Transverse colon (tissue), 4 donors: ENCODE results near the gene NUTM2E.
"Not testable (repeated sequence)": the region's sequence is repeated elsewhere in the genome, so short reads cannot be mapped to it uniquely, and the experiment has no call there.

Experiments
- EP300 ChIP-seq: sonication (generic); formaldehyde crosslinking; IDR thresholded peaks from one replicate; pipeline ENCODE4 v1.6.1; 2017; ENCODE audit warnings: antibody characterized with exemption, low read depth
- POLR2A ChIP-seq: fragments of 450-650 bp; IDR thresholded peaks from one replicate; pipeline ENCODE4 v1.6.1; 2016; ENCODE audit warnings: antibody characterized with exemption, mild to moderate bottlenecking, moderate library complexity
- POLR2AphosphoS5 ChIP-seq, 3 donors: sonication (generic); formaldehyde crosslinking; IDR thresholded peaks; one replicate each; pipeline ENCODE4 v1.6.1; 2016; ENCODE audit warnings: antibody characterized with exemption in 3 of 3
- TF ChIP-seq, protein P1 (sequence below), 5 experiments: fragments of 200-600 bp in 3 of 5; fragments of 450-650 bp in 2 of 5; sonication (generic) in 3 of 5; IDR thresholded peaks; 1 replicate in 2 of 5; 2 replicates in 3 of 5; pipeline ENCODE4 v1.5.1; 2016 to 2017; ENCODE audit warnings: antibody characterized with exemption in 5 of 5, inconsistent platforms in 3 of 5, mild to moderate bottlenecking in 2 of 5, moderate library complexity in 1 of 5

GRCh38 chr10:79779992-79780391, 46.5 kb upstream of the NUTM2E start:
- TF ChIP-seq, protein P1, sequence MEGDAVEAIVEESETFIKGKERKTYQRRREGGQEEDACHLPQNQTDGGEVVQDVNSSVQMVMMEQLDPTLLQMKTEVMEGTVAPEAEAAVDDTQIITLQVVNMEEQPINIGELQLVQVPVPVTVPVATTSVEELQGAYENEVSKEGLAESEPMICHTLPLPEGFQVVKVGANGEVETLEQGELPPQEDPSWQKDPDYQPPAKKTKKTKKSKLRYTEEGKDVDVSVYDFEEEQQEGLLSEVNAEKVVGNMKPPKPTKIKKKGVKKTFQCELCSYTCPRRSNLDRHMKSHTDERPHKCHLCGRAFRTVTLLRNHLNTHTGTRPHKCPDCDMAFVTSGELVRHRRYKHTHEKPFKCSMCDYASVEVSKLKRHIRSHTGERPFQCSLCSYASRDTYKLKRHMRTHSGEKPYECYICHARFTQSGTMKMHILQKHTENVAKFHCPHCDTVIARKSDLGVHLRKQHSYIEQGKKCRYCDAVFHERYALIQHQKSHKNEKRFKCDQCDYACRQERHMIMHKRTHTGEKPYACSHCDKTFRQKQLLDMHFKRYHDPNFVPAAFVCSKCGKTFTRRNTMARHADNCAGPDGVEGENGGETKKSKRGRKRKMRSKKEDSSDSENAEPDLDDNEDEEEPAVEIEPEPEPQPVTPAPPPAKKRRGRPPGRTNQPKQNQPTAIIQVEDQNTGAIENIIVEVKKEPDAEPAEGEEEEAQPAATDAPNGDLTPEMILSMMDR (IDR thresholded peaks at IDR 0.05): not testable (repeated sequence)
- not testable (repeated sequence) for TF ChIP-seq POLR2AphosphoS5 (IDR thresholded peaks at IDR 0.05); POLR2A; EP300
